Measurements from ENCODE around the gene PRXL2A. TPM values are rescaled to one million over a fixed set of nuclear protein-coding genes. Genes with fewer than 3 reads are reported as not detected.
"Not testable (repeated sequence)": the region's sequence is repeated elsewhere in the genome, so short reads cannot be mapped to it uniquely, and the experiment has no call there.

PRXL2A gene
- polyA plus RNA-seq (2013, experiment 1 of 2; ENCODE audit: insufficient read length), result 12.2 TPM
- polyA plus RNA-seq (2013, experiment 2 of 2; ENCODE audit: insufficient read length), result 10.5 TPM

GRCh38 chr10:80408242-80409101 lies at the start of gene PRXL2A:
TSS of gene PRXL2A (plus strand) at chr10:80408551. CDS start at chr10:80420468, 11,917 bp downstream.
- DNase-seq, result peak; percentile 40

- not testable (repeated sequence) for DNase-seq
These were observed 49.4 kb upstream of the PRXL2A start for GRCh38 chr10:80358925-80359324.

DNA sequence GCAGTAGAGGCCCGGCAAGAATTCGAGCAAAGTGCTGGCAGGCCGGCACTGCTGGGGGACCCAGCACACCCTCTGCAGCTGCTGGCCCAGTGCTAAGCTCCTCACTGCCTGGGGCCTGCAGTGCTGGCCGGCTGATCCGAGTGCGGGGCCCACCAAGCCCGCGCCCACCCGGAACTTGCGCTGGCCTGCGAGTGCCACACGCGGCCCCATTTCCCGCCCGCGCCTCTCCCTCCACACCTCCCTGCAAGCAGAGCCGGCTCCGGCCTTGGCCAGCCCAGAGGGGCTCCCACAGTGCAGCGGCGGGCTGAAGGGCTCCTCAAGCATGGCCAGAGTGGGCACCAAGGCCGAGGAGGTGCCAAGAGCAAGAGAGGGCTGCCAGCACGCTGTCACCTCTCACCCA lies 48.7 kb upstream of the PRXL2A start:
- DNase-seq, result no peak

- no peak for DNase-seq
These were observed 42.8 kb upstream of the PRXL2A start for GRCh38 chr10:80365510-80365909.

GRCh38 chr10:80371467-80371866 lies 36.9 kb upstream of the PRXL2A start:
- DNase-seq, result no peak

DNA sequence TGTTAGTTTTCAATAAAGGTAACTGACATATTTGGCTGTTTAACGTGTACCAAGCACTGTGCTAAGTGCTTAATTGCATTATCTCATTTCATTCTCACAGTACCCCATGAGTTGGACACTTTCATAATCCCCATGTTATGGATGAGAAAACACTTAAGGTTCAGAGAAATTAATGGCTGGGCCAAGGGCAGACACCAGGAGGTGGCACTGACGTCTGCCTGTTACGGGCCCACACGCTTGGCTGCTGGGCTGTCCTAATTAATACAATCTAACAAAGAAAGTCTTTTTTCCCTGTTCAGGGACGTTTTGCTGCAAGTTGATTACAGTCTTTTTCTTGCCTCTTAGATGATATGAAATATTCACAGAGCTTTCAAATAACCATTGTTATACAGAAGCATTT lies 35.7 kb upstream of the PRXL2A start:
- DNase-seq, result no peak

DNA sequence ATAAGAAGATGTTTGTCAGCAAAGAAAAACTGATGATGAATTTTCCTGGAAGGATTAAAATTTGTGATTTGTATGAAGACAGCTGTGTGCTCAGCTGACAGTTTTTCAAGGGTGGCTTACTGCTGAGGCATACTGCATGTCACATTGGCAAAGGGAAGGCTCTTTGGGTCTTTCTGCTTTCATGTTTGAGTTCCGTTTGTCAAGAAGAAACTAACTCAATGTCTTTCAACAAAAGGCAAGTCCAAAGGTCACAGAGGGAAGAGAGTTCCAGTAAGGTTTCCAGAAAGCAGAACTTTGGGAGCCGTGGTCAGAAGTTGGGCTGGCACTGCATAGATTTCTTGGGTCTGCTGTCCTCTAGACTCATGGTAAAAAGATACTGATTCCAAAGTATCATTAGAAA lies 34.8 kb upstream of the PRXL2A start:
- no peak for DNase-seq

- no peak for DNase-seq
These were observed 28.6 kb upstream of the PRXL2A start for GRCh38 chr10:80379701-80380100.

GRCh38 chr10:80380185-80380584 lies 28.2 kb upstream of the PRXL2A start:
- no peak for DNase-seq

GRCh38 chr10:80382989-80383388 lies 25.4 kb upstream of the PRXL2A start:
- DNase-seq, result peak; percentile 15

DNA sequence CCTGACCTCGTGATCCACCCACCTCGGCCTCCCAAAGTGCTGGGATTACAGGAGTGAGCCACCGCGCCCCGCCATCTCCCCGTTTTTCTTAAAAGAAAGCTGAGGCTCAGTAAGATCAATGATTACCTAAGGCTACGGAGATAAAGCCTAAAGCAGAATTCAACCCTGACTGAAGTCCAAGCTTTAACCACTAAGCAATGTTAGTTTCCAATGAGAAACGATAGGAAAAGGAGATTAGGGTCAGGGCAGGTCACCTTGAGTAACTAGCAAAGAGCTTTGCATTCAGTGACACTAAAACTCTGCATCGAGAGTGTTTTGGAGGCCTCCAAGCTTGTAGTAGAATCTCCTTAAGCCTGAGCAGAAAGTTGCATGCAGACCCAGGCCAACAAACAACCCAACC lies 17.6 kb upstream of the PRXL2A start:
- DNase-seq, result no peak

DNA sequence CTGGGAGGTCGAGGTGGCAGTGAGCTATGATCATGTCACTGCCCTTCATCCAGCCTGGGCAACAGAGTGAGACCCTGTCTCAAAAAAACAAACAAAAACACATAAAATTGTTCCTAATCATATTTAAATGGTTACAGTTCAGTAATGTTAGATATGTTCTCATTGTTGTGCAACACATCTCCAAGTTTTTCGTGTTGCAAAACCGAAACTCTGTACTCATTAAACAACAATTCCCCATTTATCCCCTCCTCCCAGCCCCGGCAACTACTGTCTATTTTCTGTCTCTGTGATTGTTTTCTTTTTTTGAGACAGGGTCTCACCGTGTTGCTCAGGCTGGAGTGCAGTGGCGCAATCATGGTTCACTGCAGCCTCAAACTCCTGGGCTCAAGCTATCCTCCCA lies 16.1 kb upstream of the PRXL2A start:
- DNase-seq, result no peak

GRCh38 chr10:80394358-80394916 lies 13.9 kb upstream of the PRXL2A start:
- DNase-seq, result no peak

DNA sequence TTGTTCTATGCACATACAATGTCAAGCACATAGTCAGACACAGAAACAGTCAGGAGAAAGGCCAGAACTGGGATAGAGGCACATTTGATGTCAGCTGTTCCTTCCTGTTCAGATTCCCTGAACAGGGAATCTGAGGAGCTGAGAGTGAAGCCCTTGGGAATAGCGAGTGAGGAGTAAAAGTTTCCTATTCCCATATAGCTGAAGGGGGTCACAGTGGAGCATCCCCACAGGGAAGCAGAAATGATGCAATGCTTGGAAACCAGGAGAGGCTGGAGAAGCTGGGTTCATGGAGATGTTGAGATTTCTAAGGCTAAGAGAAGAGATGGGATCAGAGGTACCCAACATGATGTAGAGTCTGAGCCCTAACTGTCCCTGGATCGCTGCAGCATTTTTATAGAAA lies 11.3 kb upstream of the PRXL2A start:
- no peak for DNase-seq

GRCh38 chr10:80400136-80400804 lies 8.1 kb upstream of the PRXL2A start:
- no peak for DNase-seq

DNA sequence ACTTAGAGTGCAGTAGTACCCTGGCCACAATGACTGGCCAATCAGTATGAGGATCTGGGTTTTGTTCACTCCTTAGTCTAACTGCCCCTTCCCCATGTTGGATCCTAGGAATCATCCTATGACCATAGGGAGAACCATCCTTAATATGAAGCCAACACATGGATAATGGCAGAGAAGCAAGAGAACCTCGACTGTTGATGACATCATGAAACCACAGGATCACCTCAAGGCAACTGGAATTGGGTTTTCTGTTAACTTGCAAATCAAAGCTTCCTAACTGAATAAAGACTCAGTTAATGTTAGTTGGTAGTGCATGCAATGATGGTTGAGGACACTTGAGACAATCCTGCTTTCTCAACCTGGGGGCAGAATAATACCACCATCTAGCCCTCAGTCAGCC lies 3.3 kb upstream of the PRXL2A start:
- DNase-seq, result no peak

GRCh38 chr10:80405626-80406025 lies 2.7 kb upstream of the PRXL2A start:
- DNase-seq, result no peak

DNA sequence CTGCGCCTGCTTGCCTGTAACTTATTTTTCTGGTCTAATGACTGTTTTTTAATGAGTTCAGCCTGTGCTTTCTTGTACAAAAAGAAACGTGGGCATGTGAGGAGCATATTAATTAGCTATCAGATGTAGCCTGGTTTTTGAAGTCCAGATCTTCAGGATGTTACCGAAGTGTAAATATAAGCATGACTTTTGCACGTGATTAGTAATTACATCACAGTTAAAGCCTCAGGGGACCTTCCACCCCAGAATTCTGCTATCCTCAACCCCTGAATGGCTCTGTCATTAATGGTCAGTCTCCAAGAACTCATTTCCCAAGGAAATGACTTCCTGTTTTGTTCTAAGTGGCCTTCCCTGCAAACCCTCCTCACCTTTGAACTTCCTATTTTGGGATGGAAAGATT lies 2.1 kb upstream of the PRXL2A start:
- no peak for DNase-seq

- DNase-seq, result no peak
These were observed 524 bp upstream of the PRXL2A start for GRCh38 chr10:80407812-80408241.

DNA sequence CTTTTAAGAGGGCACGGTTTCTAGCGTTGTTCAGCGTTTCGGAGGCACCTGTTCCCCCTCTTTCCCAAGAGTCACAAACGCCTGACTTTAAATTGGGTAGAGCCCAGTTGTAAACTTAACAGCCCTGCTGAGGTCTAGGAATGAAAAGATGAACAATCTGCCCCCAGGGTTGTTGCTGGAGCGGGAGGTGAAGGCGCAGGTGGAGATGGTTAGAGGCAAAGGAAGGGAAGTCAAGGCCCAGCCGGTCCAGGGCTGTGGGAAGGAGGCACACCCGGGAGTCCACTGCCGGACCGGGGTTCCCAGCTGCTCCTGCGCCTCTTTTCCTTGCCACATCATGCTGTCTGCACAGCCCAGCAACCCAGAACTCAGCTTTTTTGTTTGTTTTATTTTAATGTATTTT lies 770 bp downstream of the PRXL2A start:
- DNase-seq, result no peak

DNA sequence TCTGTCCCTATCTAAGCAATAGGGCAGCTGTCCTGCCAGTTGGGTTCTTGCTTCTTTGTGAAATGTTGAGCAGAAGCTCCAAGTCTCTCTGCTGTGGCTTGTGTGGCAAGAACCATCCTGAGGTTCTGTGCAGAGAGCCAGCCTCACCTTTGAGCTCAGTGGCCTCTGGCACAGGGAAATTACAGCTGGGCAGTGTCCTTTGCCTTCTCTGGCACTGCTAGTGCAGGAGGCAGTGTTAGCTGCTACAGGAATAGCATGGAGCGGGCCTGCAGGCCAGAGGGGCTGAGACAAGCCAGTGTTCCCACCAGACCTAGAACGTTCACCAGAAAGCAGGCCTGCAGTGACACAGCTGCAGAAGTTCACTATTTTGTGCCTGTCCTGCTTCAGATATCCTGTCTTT lies 1.8 kb downstream of the PRXL2A start:
- DNase-seq, result no peak

DNA sequence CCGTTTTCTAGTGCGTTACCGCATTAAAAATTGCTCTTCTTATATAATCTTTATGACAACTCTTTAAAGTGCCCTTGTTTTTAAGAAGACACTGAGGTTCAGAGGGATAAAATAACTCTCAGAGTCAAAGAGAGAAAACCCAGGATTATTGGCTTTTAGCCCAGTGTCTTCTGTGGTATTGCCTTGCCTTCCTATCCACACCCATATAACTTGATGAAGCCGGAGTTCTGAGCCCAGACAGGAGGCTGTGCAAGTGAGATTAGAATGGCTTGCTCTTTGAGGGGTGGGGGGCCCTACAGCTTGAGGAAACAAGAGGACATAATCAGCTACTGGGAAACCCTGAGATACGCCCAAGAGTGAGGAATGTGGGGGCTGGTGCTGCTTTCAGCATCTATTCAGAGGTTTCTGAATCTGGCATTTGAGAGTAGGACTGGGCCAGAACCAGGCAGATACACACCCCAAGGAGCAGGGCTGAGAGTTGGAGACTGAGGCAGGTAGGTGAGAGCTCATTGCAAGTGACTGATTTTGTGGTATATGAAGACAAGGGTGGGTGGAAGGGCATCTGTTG lies 2.3 kb downstream of the PRXL2A start:
- DNase-seq, result no peak

DNA sequence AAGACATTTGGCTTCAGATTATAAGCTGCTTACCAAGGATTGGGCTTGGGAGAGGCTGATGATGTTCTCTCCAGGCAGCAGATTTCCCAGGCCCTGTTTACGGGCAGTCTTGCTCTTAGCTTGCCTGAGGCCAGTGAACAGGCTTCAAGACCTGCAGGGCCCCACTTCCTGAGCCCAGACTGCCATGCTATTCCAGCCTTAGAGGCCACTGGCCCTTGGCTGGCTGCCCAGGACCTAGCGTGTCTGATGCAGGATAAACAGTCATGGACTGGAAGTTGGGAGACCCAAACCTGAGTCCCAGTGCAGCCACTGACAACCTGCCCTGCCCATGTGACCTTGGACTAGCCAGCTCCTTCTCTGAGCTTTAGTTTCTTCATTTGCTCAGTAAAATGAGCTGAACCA lies 2.9 kb downstream of the PRXL2A start:
- no peak for DNase-seq

Measured in fibroblast of skin of abdomen (primary cell).